ENCODE data around the gene LAMA2. TPM values are rescaled to one million over a fixed set of nuclear protein-coding genes. Genes with fewer than 3 reads are reported as not detected.

Gene LAMA2
- total and polyA plus RNA-seq, 7 donors = 8.8 to 59.0 (median 27.3) TPM

- intact Hi-C loops (cut with DNase I) = no loop called here
- Histone ChIP-seq H3K27ac (no peak overlapping the region), H3K4me3 (no peak overlapping the region), H3K36me3 (ENCODE audit: insufficient read depth in 1 of 2, low read depth in 1 of 2) (peaks cover 0 to 6% of the 10 kb centered on the region in 2 donors), H3K9me3 (no peaks in the 10 kb centered on the region), H3K4me1 (no peaks in the 10 kb centered on the region), H3K27me3 (ENCODE audit: insufficient read depth in 3 of 3, low read length in 2 of 3) (no peaks in the 10 kb centered on the region)
- ATAC-seq (no peak), DNase-seq (no peak)
- TF ChIP-seq, protein P1, sequence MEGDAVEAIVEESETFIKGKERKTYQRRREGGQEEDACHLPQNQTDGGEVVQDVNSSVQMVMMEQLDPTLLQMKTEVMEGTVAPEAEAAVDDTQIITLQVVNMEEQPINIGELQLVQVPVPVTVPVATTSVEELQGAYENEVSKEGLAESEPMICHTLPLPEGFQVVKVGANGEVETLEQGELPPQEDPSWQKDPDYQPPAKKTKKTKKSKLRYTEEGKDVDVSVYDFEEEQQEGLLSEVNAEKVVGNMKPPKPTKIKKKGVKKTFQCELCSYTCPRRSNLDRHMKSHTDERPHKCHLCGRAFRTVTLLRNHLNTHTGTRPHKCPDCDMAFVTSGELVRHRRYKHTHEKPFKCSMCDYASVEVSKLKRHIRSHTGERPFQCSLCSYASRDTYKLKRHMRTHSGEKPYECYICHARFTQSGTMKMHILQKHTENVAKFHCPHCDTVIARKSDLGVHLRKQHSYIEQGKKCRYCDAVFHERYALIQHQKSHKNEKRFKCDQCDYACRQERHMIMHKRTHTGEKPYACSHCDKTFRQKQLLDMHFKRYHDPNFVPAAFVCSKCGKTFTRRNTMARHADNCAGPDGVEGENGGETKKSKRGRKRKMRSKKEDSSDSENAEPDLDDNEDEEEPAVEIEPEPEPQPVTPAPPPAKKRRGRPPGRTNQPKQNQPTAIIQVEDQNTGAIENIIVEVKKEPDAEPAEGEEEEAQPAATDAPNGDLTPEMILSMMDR (IDR thresholded peaks at IDR 0.05) = no peak
- 93 to 96% (median 95%) methylated on average over 15 of the region's 15 CpGs for WGBS, 3 donors
Measured at GRCh38 chr6:129292836-129293235, 409.9 kb downstream of the LAMA2 start.

DNA sequence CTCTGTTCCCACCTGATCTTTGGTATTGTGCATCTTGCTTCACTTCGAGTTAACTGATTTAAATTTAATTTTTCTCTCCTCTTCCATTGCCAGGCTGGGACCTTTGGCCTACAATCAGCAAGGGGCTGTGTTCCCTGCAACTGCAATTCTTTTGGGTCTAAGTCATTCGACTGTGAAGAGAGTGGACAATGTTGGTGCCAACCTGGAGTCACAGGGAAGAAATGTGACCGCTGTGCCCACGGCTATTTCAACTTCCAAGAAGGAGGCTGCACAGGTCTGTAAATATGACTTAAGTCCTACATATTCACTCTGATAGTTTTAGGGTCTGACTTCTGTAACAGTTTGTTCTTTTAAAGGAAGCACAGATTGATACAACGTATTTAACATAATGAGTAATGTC is 414.7 kb downstream of the LAMA2 start:
- H3K27me3 ChIP-seq (ENCODE audit: insufficient read depth in 3 of 3, low read length in 2 of 3) = no peaks in the 10 kb centered on the region
- H3K4me1 ChIP-seq = no peaks in the 10 kb centered on the region
- TF ChIP-seq, protein P1 (IDR thresholded peaks at IDR 0.05) = no peak
- no peaks in the 10 kb centered on the region for H3K36me3 ChIP-seq (ENCODE audit: insufficient read depth in 1 of 2, low read depth in 1 of 2)
- intact Hi-C loops (cut with DNase I) = no loop called here
- H3K9me3 ChIP-seq = no peaks in the 10 kb centered on the region
- ATAC-seq (peak in 1 of 4 donors; percentile 35), DNase-seq (no peak)
- H3K27ac ChIP-seq = no peak overlapping the region
- H3K4me3 ChIP-seq = no peak overlapping the region
- 55 to 77% (median 57%) methylated on average over 5 of the region's 5 CpGs for WGBS, 3 donors

GRCh38 chr6:129302671-129303070 is 419.7 kb downstream of the LAMA2 start:
- DNase-seq (no peak), ATAC-seq (no peak)
- Histone ChIP-seq H3K27me3 (ENCODE audit: insufficient read depth in 3 of 3, low read length in 2 of 3) (no peaks in the 10 kb centered on the region), H3K4me3 (no peak overlapping the region), H3K36me3 (ENCODE audit: insufficient read depth in 1 of 2, low read depth in 1 of 2) (no peaks in the 10 kb centered on the region), H3K4me1 (no peaks in the 10 kb centered on the region), H3K27ac (no peak overlapping the region), H3K9me3 (no peaks in the 10 kb centered on the region)
- TF ChIP-seq, protein P1 (IDR thresholded peaks at IDR 0.05) = no peak
- WGBS, 3 donors = 63 to 72% (median 68%) methylated on average over 2 of the region's 2 CpGs
- intact Hi-C loops (cut with DNase I) = no loop called here

DNA sequence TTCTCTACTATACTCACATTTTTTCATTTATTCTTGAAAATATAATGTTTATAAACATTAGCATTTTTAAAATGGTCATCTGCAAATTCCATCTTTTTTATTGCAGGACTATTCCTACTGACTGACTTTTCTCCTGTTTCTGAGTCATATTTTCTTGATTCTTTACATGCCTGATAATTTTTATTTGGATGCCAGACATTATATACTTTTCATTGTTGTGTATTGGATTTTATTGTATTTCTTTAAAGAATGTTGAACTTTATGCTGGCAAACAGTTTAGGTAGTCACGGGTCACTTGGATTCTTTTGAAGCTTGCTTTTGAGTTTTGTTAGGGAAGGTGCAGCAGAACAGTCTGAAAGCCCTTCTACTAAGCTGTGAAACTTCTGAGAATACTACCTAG is 423.9 kb downstream of the LAMA2 start:
- H3K27ac ChIP-seq = no peak overlapping the region
- H3K4me3 ChIP-seq = no peak overlapping the region
- H3K4me1 ChIP-seq = no peaks in the 10 kb centered on the region
- 81 to 92% (median 90%) methylated on average over 1 of the region's 1 CpG for WGBS, 3 donors
- no peaks in the 10 kb centered on the region for H3K27me3 ChIP-seq (ENCODE audit: insufficient read depth in 3 of 3, low read length in 2 of 3)
- intact Hi-C loops (cut with DNase I) = no loop called here
- H3K9me3 ChIP-seq = no peaks in the 10 kb centered on the region
- no peak for DNase-seq
- no peaks in the 10 kb centered on the region for H3K36me3 ChIP-seq (ENCODE audit: insufficient read depth in 1 of 2, low read depth in 1 of 2)
- TF ChIP-seq, protein P1 (IDR thresholded peaks at IDR 0.05) = no peak
- ATAC-seq = no peak

GRCh38 chr6:129307845-129308244 is 424.9 kb downstream of the LAMA2 start:
- Histone ChIP-seq H3K27ac (no peak overlapping the region), H3K9me3 (no peaks in the 10 kb centered on the region), H3K36me3 (ENCODE audit: insufficient read depth in 1 of 2, low read depth in 1 of 2) (peaks cover 0 to 1% of the 10 kb centered on the region in 2 donors), H3K27me3 (ENCODE audit: insufficient read depth in 3 of 3, low read length in 2 of 3) (no peaks in the 10 kb centered on the region), H3K4me1 (no peaks in the 10 kb centered on the region), H3K4me3 (no peak overlapping the region)
- DNase-seq (no peak), ATAC-seq (no peak)
- WGBS, 3 donors = 82 to 94% (median 88%) methylated on average over 2 of the region's 2 CpGs
- intact Hi-C loops (cut with DNase I) = no loop called here
- TF ChIP-seq, protein P1 (IDR thresholded peaks at IDR 0.05) = no peak
